Activated CD4-positive, CD25-positive, alpha-beta regulatory T cell treated with anti-CD3 and anti-CD28 coated beads, Interleukin-2, amount 50 U/mL, for 72 hours (primary cell): ENCODE results near the gene PCAT6.
A peak's percentile ranks its signal among the peaks of the same experiment; 100 is the strongest.
"Not testable (repeated sequence)": the region's sequence is repeated elsewhere in the genome, so short reads cannot be mapped to it uniquely, and the experiment has no call there.

Experiments
- DNase-seq: peaks from one replicate; pipeline ENCODE4 v3.0.0; 2021

PCAT6 gene

GRCh38 chr1:202807926-202808757, 2.6 kb upstream of the PCAT6 start, which contains the start of gene KDM5B:
KDM5B (minus strand) TSS chr1:202808421; CDS start chr1:202808305, 116 bp downstream.
- DNase-seq, result peak; percentile 76

GRCh38 chr1:202809597-202810159, 1.1 kb upstream of the PCAT6 start:
- DNase-seq, result no peak

GRCh38 chr1:202810193-202810614, 550 bp upstream of the PCAT6 start:
- no peak for DNase-seq

GRCh38 chr1:202811296-202812175, 782 bp downstream of the PCAT6 start:
- no peak for DNase-seq

GRCh38 chr1:202812176-202813026, 1.6 kb downstream of the PCAT6 start:
- no peak for DNase-seq

- DNase-seq, result no peak
Measured at GRCh38 chr1:202815120-202815519, 4.4 kb downstream of the PCAT6 start.

- DNase-seq, result no peak
Measured at GRCh38 chr1:202818819-202819218, 8.1 kb downstream of the PCAT6 start.

- DNase-seq, result no peak
Measured at GRCh38 chr1:202821467-202821866, 10.7 kb downstream of the PCAT6 start.

GRCh38 chr1:202825748-202826147, 15.0 kb downstream of the PCAT6 start:
- no peak for DNase-seq

- not testable (repeated sequence) for DNase-seq
Measured at GRCh38 chr1:202829223-202829622, 18.5 kb downstream of the PCAT6 start.

GRCh38 chr1:202831906-202832305, 21.2 kb downstream of the PCAT6 start:
- no peak for DNase-seq

GRCh38 chr1:202834771-202835547, 24.2 kb downstream of the PCAT6 start:
- no peak for DNase-seq

GRCh38 chr1:202835548-202836072, 24.9 kb downstream of the PCAT6 start:
- DNase-seq, result no peak

GRCh38 chr1:202836623-202837403, 26.1 kb downstream of the PCAT6 start:
- DNase-seq, result no peak

- no peak for DNase-seq
Measured at GRCh38 chr1:202837746-202838262, 27.1 kb downstream of the PCAT6 start.

GRCh38 chr1:202843081-202843480, 32.3 kb downstream of the PCAT6 start:
- DNase-seq, result no peak

- no peak for DNase-seq
Measured at GRCh38 chr1:202844259-202844658, 33.5 kb downstream of the PCAT6 start.

- DNase-seq, result no peak
Measured at GRCh38 chr1:202844935-202845334, 34.2 kb downstream of the PCAT6 start.

- no peak for DNase-seq
Measured at GRCh38 chr1:202848191-202848542, 37.4 kb downstream of the PCAT6 start.
